Measurements from ENCODE around the gene VCL. TPM values are rescaled to one million over a fixed set of nuclear protein-coding genes. Genes with fewer than 3 reads are reported as not detected.

Gene VCL
- total and polyA plus RNA-seq, 4 donors, result 4.3 to 37.8 (median 17.3) TPM

DNA sequence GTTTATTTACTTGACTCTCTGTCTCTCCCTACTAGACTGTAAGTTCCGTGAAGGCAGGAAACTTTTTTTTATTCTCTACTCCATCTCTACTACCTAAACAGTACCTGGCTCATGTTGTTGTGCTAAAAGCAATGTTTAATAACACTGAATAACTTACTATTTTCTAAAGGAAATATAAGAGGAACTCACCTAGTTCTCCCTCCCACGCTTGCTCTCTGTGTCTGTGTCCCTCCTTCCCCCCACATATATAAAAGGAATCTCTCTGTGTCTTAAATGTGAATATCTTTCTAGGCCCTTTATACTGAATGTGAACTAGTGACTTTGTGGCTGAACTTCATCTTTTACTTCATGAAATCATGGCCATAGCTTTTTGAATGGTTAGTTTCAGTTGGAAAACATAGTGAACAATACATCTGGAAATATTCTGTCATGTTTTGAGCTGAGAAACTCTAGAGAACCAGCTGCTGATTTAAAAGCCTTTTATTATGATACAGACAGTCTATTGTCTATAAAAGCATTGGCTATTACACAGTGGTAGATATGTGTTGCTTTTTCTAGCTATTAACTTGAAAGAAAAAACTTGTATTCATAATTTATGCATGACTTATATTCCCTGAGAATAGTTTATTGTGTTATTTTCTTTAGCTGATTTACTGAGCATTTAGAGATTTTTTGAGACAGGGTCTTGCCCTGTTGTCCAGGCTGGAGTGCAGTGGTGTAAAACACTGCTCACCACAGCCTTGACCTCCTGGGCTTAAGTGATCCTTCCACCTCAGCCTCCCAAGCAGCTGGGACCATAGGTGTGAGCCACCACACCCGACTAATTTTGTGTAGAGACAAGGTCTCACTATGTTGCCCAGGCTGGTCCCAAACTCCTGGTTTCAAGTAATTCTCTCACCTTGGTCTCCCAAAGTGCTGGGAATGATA lies 42.5 kb downstream of the VCL start:
- no peaks in the 10 kb centered on the region for H3K27me3 ChIP-seq (ENCODE audit: control insufficient read depth in 4 of 4, insufficient read depth in 4 of 4, low read length in 3 of 4)
- TF ChIP-seq, protein P1, sequence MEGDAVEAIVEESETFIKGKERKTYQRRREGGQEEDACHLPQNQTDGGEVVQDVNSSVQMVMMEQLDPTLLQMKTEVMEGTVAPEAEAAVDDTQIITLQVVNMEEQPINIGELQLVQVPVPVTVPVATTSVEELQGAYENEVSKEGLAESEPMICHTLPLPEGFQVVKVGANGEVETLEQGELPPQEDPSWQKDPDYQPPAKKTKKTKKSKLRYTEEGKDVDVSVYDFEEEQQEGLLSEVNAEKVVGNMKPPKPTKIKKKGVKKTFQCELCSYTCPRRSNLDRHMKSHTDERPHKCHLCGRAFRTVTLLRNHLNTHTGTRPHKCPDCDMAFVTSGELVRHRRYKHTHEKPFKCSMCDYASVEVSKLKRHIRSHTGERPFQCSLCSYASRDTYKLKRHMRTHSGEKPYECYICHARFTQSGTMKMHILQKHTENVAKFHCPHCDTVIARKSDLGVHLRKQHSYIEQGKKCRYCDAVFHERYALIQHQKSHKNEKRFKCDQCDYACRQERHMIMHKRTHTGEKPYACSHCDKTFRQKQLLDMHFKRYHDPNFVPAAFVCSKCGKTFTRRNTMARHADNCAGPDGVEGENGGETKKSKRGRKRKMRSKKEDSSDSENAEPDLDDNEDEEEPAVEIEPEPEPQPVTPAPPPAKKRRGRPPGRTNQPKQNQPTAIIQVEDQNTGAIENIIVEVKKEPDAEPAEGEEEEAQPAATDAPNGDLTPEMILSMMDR (IDR thresholded peaks at IDR 0.05; ENCODE audit: low read depth, low read length, missing input control), result no peak
- no peak for TF ChIP-seq FOXA1 (IDR thresholded peaks at IDR 0.05)
- TF ChIP-seq, protein P2, sequence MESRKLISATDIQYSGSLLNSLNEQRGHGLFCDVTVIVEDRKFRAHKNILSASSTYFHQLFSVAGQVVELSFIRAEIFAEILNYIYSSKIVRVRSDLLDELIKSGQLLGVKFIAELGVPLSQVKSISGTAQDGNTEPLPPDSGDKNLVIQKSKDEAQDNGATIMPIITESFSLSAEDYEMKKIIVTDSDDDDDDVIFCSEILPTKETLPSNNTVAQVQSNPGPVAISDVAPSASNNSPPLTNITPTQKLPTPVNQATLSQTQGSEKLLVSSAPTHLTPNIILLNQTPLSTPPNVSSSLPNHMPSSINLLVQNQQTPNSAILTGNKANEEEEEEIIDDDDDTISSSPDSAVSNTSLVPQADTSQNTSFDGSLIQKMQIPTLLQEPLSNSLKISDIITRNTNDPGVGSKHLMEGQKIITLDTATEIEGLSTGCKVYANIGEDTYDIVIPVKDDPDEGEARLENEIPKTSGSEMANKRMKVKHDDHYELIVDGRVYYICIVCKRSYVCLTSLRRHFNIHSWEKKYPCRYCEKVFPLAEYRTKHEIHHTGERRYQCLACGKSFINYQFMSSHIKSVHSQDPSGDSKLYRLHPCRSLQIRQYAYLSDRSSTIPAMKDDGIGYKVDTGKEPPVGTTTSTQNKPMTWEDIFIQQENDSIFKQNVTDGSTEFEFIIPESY (IDR thresholded peaks at IDR 0.05), result no peak
- TF ChIP-seq, protein P3, sequence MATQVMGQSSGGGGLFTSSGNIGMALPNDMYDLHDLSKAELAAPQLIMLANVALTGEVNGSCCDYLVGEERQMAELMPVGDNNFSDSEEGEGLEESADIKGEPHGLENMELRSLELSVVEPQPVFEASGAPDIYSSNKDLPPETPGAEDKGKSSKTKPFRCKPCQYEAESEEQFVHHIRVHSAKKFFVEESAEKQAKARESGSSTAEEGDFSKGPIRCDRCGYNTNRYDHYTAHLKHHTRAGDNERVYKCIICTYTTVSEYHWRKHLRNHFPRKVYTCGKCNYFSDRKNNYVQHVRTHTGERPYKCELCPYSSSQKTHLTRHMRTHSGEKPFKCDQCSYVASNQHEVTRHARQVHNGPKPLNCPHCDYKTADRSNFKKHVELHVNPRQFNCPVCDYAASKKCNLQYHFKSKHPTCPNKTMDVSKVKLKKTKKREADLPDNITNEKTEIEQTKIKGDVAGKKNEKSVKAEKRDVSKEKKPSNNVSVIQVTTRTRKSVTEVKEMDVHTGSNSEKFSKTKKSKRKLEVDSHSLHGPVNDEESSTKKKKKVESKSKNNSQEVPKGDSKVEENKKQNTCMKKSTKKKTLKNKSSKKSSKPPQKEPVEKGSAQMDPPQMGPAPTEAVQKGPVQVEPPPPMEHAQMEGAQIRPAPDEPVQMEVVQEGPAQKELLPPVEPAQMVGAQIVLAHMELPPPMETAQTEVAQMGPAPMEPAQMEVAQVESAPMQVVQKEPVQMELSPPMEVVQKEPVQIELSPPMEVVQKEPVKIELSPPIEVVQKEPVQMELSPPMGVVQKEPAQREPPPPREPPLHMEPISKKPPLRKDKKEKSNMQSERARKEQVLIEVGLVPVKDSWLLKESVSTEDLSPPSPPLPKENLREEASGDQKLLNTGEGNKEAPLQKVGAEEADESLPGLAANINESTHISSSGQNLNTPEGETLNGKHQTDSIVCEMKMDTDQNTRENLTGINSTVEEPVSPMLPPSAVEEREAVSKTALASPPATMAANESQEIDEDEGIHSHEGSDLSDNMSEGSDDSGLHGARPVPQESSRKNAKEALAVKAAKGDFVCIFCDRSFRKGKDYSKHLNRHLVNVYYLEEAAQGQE (IDR thresholded peaks at IDR 0.05), result no peak
- TF ChIP-seq RXRA (IDR thresholded peaks at IDR 0.05), result no peak
- TF ChIP-seq SP1 (IDR thresholded peaks at IDR 0.05), result no peak
- no peak for TF ChIP-seq HNF4G (IDR thresholded peaks at IDR 0.05)
- TF ChIP-seq GABPA (IDR thresholded peaks at IDR 0.05 in 1 of 2, conservative IDR thresholded peaks at IDR 0.05 in 1 of 2), result no peak
- TF ChIP-seq, protein P4, sequence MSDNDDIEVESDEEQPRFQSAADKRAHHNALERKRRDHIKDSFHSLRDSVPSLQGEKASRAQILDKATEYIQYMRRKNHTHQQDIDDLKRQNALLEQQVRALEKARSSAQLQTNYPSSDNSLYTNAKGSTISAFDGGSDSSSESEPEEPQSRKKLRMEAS (IDR thresholded peaks at IDR 0.05), result no peak
- DNase-seq (ENCODE audit: low spot score), result no peak
- no peaks in the 10 kb centered on the region for H3K9me3 ChIP-seq (ENCODE audit: control insufficient read depth in 4 of 4, low read length in 3 of 4)
- no peak overlapping the region for H3K27ac ChIP-seq (ENCODE audit: low read depth in 1 of 2, low read length in 2 of 2)
- 81% methylated on average over 3 of the region's 3 CpGs for WGBS
- H3K4me1 ChIP-seq (ENCODE audit: control insufficient read depth in 4 of 4, insufficient read depth in 4 of 4, low read length in 3 of 4), result peaks cover 0 to 7% (median 0%) of the 10 kb centered on the region in 4 donors
- no peak overlapping the region for H3K4me3 ChIP-seq (ENCODE audit: low read depth in 1 of 3, low read length in 3 of 3)
- H3K36me3 ChIP-seq (ENCODE audit: control insufficient read depth in 4 of 4, insufficient read depth in 3 of 4, low read depth in 1 of 4, low read length in 3 of 4), result no peaks in the 10 kb centered on the region
- no peak overlapping the region for H3K9ac ChIP-seq (ENCODE audit: low read depth in 1 of 2, low read length in 2 of 2)

DNA sequence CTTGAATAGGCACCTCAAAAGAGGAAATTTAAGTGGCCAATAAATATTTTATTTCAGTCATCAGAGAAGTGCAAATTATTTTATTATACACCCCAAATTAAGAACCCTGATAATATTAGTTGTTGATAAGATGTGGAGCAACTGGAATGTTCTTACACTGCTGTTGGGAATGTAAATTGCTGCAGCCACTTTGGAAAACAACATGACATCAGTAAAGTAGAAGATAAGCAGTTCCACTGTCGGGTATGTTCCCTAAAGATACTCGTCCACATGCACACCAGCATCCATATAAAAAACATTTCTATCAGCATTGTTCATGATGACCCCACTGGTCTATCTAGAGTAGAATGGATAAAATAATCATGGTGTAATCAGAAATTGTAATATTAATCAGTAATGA lies 46.5 kb downstream of the VCL start:
- no peaks in the 10 kb centered on the region for H3K27me3 ChIP-seq (ENCODE audit: control insufficient read depth in 4 of 4, insufficient read depth in 4 of 4, low read length in 3 of 4)
- DNase-seq (ENCODE audit: low spot score), result no peak
- peaks cover 0 to 2% (median 0%) of the 10 kb centered on the region in 4 donors for H3K36me3 ChIP-seq (ENCODE audit: control insufficient read depth in 4 of 4, insufficient read depth in 3 of 4, low read depth in 1 of 4, low read length in 3 of 4)
- TF ChIP-seq RAD21 (IDR thresholded peaks at IDR 0.05) (no peak), SP1 (IDR thresholded peaks at IDR 0.05) (no peak)
- TF ChIP-seq, protein P2 (IDR thresholded peaks at IDR 0.05), result no peak
- H3K9me3 ChIP-seq (ENCODE audit: control insufficient read depth in 4 of 4, low read length in 3 of 4), result no peaks in the 10 kb centered on the region
- no peak overlapping the region for H3K4me3 ChIP-seq (ENCODE audit: low read depth in 1 of 3, low read length in 3 of 3)
- 92% methylated on average over 2 of the region's 2 CpGs for WGBS
- peaks cover 0 to 9% (median 3%) of the 10 kb centered on the region in 4 donors for H3K4me1 ChIP-seq (ENCODE audit: control insufficient read depth in 4 of 4, insufficient read depth in 4 of 4, low read length in 3 of 4)
- H3K27ac ChIP-seq (ENCODE audit: low read depth in 1 of 2, low read length in 2 of 2), result no peak overlapping the region
- no peak overlapping the region for H3K9ac ChIP-seq (ENCODE audit: low read depth in 1 of 2, low read length in 2 of 2)
